CD4-positive, alpha-beta T cell (primary cell): ENCODE data around the gene SMC5. TPM values are rescaled to one million over a fixed set of nuclear protein-coding genes. Genes with fewer than 3 reads are reported as not detected.

Experiments
- ATAC-seq: fragments of 200-7000 bp; cut with Tn5 transposase; one replicate; pipeline ENCODE4 v1.10.0; 2022; ENCODE audit warnings: mild to moderate bottlenecking; ENCODE audit not compliant: poor library complexity
- CTCF ChIA-PET: fragments of 350-600 bp; sonication (Branson Sonifier 250); formaldehyde crosslinking; loops from one replicate; lab custom pipeline; 2021; ENCODE audit warnings: antibody characterized with exemption, inconsistent platforms; lab: Charles Lee
- POLR2A ChIA-PET: fragments of 350-600 bp; sonication (Branson Sonifier 250); formaldehyde crosslinking; loops from one replicate; lab custom pipeline; 2021; ENCODE audit warnings: antibody characterized with exemption, inconsistent platforms; lab: Charles Lee
- DNase-seq, 14 experiments: peaks; one replicate each; pipeline ENCODE4 v3.0.0-alpha.2; 2013 to 2020; ENCODE audit warnings: mixed read lengths in 2 of 14
- H3K27ac ChIP-seq, 2 donors: one replicate each; pipeline versions ENCODE4 v1.5.1 to v1.7.0; 2013; ENCODE audit warnings: low read length in 2 of 2, low read depth in 1 of 2, mild to moderate bottlenecking in 1 of 2
- H3K27me3 ChIP-seq, 2 experiments: 1 replicate in 1 of 2; 2 replicates in 1 of 2; pipeline versions ENCODE4 v1.6.1 to v1.7.0; 2013; ENCODE audit warnings: low read length in 2 of 2, control low read depth in 1 of 2, mild to moderate bottlenecking in 1 of 2, moderate library complexity in 1 of 2; ENCODE audit not compliant: insufficient read depth in 2 of 2, control insufficient read depth in 1 of 2
- H3K36me3 ChIP-seq: one replicate; pipeline ENCODE4 v1.6.1; 2013; ENCODE audit warnings: low read length, control low read depth; ENCODE audit not compliant: insufficient read depth
- H3K4me1 ChIP-seq: one replicate; pipeline ENCODE4 v1.6.1; 2013; ENCODE audit warnings: low read length, control low read depth; ENCODE audit not compliant: insufficient read depth
- H3K4me3 ChIP-seq: one replicate; pipeline ENCODE4 v1.5.1; 2013; ENCODE audit warnings: mild to moderate bottlenecking, low read length, moderate library complexity
- H3K9me3 ChIP-seq, 2 experiments: 1 replicate in 1 of 2; 2 replicates in 1 of 2; pipeline versions ENCODE4 v1.6.1 to v1.7.0; 2013; ENCODE audit warnings: low read length in 2 of 2, mild to moderate bottlenecking in 2 of 2, control low read depth in 1 of 2, moderate library complexity in 1 of 2; ENCODE audit not compliant: control insufficient read depth in 1 of 2, insufficient read depth in 1 of 2
- H3K27ac Mint-ChIP-seq: one replicate; pipeline ENCODE4 v1.8.0; 2020; ENCODE audit warnings: mixed read lengths
- H3K27me3 Mint-ChIP-seq: one replicate; pipeline ENCODE4 v1.8.0; 2021; ENCODE audit warnings: mixed read lengths
- H3K36me3 Mint-ChIP-seq: one replicate; pipeline ENCODE4 v1.8.0; 2021; ENCODE audit warnings: low read depth, mixed read lengths
- H3K4me1 Mint-ChIP-seq: one replicate; pipeline ENCODE4 v1.8.0; 2021; ENCODE audit warnings: low read depth, mixed read lengths
- H3K4me3 Mint-ChIP-seq: one replicate; pipeline ENCODE4 v1.8.0; 2020; ENCODE audit warnings: mild to moderate bottlenecking, mixed read lengths
- H3K9me3 Mint-ChIP-seq: one replicate; pipeline ENCODE4 v1.8.0; 2020; ENCODE audit warnings: mixed read lengths
- CTCF ChIP-seq: fragments of 200-600 bp; IDR thresholded peaks from one replicate; pipeline ENCODE4 v1.8.0; 2022; ENCODE audit warnings: antibody characterized with exemption, mild to moderate bottlenecking
- intact Hi-C, 2 experiments: fragments of 100-400 bp; cut with DNase I in 1 of 2; cut with micrococcal nuclease in 1 of 2; formaldehyde crosslinking; loops; one replicate each; pipeline versions ENCODE4 v1.15.1 to v1.9.0; 2023 to 2025; cut with DNase I, micrococcal nuclease
- total RNA-seq, 174 experiments: library from RNA in 2 of 174; stranded (reverse) in 2 of 174; gene quantifications; one replicate each; pipeline ENCODE4 v1.2.3 and lab custom pipeline; 2021 to 2026

The SMC5 gene
- total RNA-seq, 2 experiments from 2014 or later, result 37.7 to 38.1 TPM

- Histone ChIP-seq H3K4me3 (no peak overlapping the region), H3K36me3 (no peaks in the 10 kb centered on the region), H3K27ac (no peak overlapping the region), H3K9me3 (no peaks in the 10 kb centered on the region), H3K27me3 (no peaks in the 10 kb centered on the region), H3K4me1 (peaks cover 33% of the 10 kb centered on the region)
- peaks cover 16% of the 10 kb centered on the region for H3K36me3 Mint-ChIP-seq
- peaks cover 33% of the 10 kb centered on the region for H3K4me1 Mint-ChIP-seq
- ATAC-seq, result no peak
- intact Hi-C loops, result loop anchor here (5.0 to 10.0 kb wide), 5 partner anchors 157 to 1659 kb away; partner anchors contain the start of genes ABHD17B (in 1 of the 2), APBA1 (in 1 of the 2), C9orf85 (in 1 of the 2) and FXN (in 1 of the 2)
- no peak overlapping the region for H3K4me3 Mint-ChIP-seq
- no peak for TF ChIP-seq CTCF
- no peak for DNase-seq
- H3K27ac Mint-ChIP-seq, result peak overlapping the region; percentile 16
- CTCF ChIA-PET, result interaction anchor here (1.2 kb wide), 1 partner anchor 10 kb away, joined by 3 read pairs; no protein-coding TSS in a partner anchor
- H3K27me3 Mint-ChIP-seq, result no peaks in the 10 kb centered on the region
- H3K9me3 Mint-ChIP-seq, result no peaks in the 10 kb centered on the region
- POLR2A ChIA-PET, result no interaction called here
These were observed 3.3 kb upstream of the SMC5 start for GRCh38 chr9:70255486-70255885.

- ChIA-PET POLR2A (interaction anchor here (3.4 kb wide), 1 partner anchor 164 kb away, joined by 18 read pairs; no protein-coding TSS in a partner anchor), CTCF (interaction anchor here (1.2 kb wide), 1 partner anchor 9 kb away, joined by 3 read pairs; no protein-coding TSS in a partner anchor)
- Mint-ChIP-seq H3K27me3 (no peaks in the 10 kb centered on the region), H3K4me1 (peaks cover 40% of the 10 kb centered on the region), H3K36me3 (peaks cover 23% of the 10 kb centered on the region), H3K4me3 (peak overlapping the region; percentile 21), H3K9me3 (no peaks in the 10 kb centered on the region), H3K27ac (peak overlapping the region; percentile 16)
- Histone ChIP-seq H3K36me3 (no peaks in the 10 kb centered on the region), H3K4me1 (peaks cover 40% of the 10 kb centered on the region), H3K27ac (no peak overlapping the region), H3K9me3 (no peaks in the 10 kb centered on the region), H3K27me3 (no peaks in the 10 kb centered on the region), H3K4me3 (no peak overlapping the region)
- ATAC-seq, result no peak
- DNase-seq, result no peak
- TF ChIP-seq CTCF, result no peak
- intact Hi-C loops, result loop anchor here (5.0 to 10.0 kb wide), 5 partner anchors 156 to 1659 kb away; partner anchors contain the start of genes ABHD17B (in 1 of the 2), APBA1 (in 1 of the 2), C9orf85 (in 1 of the 2) and FXN (in 1 of the 2)
These were observed 2.6 kb upstream of the SMC5 start for GRCh38 chr9:70256123-70256551.

GRCh38 chr9:70257502-70257901 is 1.3 kb upstream of the SMC5 start:
- Histone ChIP-seq H3K4me3 (peak overlapping the region; percentile 89), H3K36me3 (no peaks in the 10 kb centered on the region), H3K27me3 (no peaks in the 10 kb centered on the region), H3K4me1 (peaks cover 41% of the 10 kb centered on the region), H3K27ac (peak overlapping the region; percentile 89 to 94), H3K9me3 (no peaks in the 10 kb centered on the region)
- H3K9me3 Mint-ChIP-seq, result no peaks in the 10 kb centered on the region
- H3K4me1 Mint-ChIP-seq, result peaks cover 53% of the 10 kb centered on the region
- no peak for DNase-seq
- peak overlapping the region; percentile 96 for H3K27ac Mint-ChIP-seq
- H3K4me3 Mint-ChIP-seq, result peak overlapping the region; percentile 93
- intact Hi-C loops, result loop anchor here (5.0 to 10.0 kb wide), 5 partner anchors 155 to 1657 kb away; partner anchors contain the start of genes ABHD17B (in 1 of the 2), APBA1 (in 1 of the 2), C9orf85 (in 1 of the 2) and FXN (in 1 of the 2)
- no peak for TF ChIP-seq CTCF
- POLR2A ChIA-PET, result interaction anchor here (0.8 to 3.4 kb wide), 7 partner anchors 8 to 497 kb away, joined by 3 to 18 read pairs (median 6); partner anchors contain the start of genes KLF9 and PTAR1
- ATAC-seq, result no peak
- no peaks in the 10 kb centered on the region for H3K27me3 Mint-ChIP-seq
- H3K36me3 Mint-ChIP-seq, result peaks cover 36% of the 10 kb centered on the region
- CTCF ChIA-PET, result no interaction called here
